ENCODE measurements around the gene BUD13. TPM values are rescaled to one million over a fixed set of nuclear protein-coding genes. Genes with fewer than 3 reads are reported as not detected.

Gene BUD13
- total RNA-seq, 1 donor from 2014 or later = 21.4 TPM

DNA sequence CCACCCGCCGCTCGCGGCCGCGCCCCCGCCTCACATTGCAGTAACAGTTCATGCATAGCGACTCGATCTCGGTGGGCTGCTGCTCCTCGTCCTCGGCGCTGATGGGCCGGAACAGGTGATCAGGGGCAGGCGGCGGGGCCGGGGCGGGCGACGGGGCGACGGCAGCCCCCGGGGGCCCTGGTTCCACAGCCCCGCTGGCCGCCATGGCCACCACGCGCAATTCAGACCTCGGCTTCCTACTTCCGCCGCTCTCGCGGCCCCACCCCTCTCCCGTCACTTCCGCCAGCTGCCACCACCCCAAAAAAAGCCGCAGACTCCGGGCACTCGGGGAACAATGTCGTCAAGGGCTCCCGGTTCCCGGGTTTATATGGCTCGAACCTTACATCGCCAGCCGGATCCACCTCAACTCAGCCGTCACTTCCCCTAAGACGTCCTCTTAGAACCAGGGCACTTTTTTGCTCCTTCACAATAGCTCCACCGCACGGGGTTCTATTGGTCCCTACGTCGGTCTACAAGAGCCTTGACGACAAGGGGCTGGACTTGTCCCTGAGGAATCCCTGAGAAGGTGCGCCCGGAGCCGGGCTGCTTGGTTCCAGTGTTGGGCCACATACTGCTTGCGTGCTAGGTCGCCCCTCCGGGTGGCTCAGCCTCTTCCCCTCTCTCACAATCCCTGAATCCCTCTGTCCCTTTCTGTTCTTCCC, 15.1 kb upstream of the BUD13 start, which contains the start of gene ZPR1:
ZPR1 (minus strand) TSS at position 238 of the 701 bp plus-strand sequence; CDS start at position 205, 33 bp downstream.
- TF ChIP-seq, protein P1, sequence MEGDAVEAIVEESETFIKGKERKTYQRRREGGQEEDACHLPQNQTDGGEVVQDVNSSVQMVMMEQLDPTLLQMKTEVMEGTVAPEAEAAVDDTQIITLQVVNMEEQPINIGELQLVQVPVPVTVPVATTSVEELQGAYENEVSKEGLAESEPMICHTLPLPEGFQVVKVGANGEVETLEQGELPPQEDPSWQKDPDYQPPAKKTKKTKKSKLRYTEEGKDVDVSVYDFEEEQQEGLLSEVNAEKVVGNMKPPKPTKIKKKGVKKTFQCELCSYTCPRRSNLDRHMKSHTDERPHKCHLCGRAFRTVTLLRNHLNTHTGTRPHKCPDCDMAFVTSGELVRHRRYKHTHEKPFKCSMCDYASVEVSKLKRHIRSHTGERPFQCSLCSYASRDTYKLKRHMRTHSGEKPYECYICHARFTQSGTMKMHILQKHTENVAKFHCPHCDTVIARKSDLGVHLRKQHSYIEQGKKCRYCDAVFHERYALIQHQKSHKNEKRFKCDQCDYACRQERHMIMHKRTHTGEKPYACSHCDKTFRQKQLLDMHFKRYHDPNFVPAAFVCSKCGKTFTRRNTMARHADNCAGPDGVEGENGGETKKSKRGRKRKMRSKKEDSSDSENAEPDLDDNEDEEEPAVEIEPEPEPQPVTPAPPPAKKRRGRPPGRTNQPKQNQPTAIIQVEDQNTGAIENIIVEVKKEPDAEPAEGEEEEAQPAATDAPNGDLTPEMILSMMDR (IDR thresholded peaks at IDR 0.05; ENCODE audit: unreplicated experiment) = no peak
- H3K4me3 Mint-ChIP-seq = peak within 1 kb of the TSS; percentile 99
- peaks cover 25% of the 10 kb centered on the region for H3K36me3 Mint-ChIP-seq
- peak within 1 kb of the TSS; percentile 97 for H3K27ac Mint-ChIP-seq
- H3K9me3 Mint-ChIP-seq = no peaks in the 10 kb centered on the region
- H3K4me1 Mint-ChIP-seq = peaks cover 18% of the 10 kb centered on the region
- DNase-seq (ENCODE audit: low spot score in 2 of 2, unreplicated experiment in 2 of 2) = peak; percentile 52 to 79
- peaks cover 6% of the 10 kb centered on the region for H3K27me3 Mint-ChIP-seq (ENCODE audit: low read depth)

DNA sequence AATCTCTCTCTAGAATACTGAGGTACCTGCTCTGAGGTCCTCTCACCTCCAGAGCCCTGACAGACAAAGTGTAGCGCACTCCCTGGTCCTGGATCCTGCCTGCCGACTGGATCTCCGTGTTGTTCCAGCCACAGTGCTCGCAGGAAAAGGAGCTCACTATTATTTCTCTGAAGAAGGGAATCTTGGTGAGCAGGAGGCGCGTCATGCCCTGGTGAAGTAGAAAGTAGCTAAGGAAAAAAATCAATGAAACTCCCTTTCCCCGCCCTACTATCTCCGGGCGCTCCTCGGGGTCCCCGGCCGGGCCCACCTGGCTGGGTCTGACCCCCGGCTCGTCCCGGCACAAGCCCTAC, 14.6 kb upstream of the BUD13 start:
- DNase-seq (ENCODE audit: low spot score in 2 of 2, unreplicated experiment in 2 of 2) = no peak
- Mint-ChIP-seq H3K27me3 (ENCODE audit: low read depth) (peaks cover 6% of the 10 kb centered on the region), H3K27ac (peak overlapping the region; percentile 55), H3K4me3 (peak overlapping the region; percentile 99), H3K36me3 (peaks cover 30% of the 10 kb centered on the region), H3K4me1 (peaks cover 18% of the 10 kb centered on the region), H3K9me3 (no peaks in the 10 kb centered on the region)
- TF ChIP-seq, protein P1 (IDR thresholded peaks at IDR 0.05; ENCODE audit: unreplicated experiment) = no peak

DNA sequence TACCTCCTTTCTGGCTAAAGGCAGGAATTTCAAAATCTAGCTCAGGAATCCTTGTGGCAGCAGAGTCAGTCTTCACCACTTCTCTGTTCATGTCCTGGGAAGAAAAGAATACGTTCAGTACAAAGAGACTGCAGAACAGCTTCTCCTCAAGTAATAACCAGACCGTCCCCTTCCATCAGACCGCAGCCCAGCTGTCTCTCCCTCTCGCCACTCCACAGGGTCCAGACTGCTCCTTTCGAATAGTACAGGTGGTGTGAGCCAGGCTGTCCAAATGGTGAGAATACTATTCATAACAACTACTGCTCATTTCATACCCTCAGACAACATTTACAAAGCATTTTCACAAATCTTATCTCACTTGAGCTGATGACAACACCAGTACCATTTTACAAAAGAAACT, 14.2 kb upstream of the BUD13 start:
- DNase-seq (ENCODE audit: low spot score in 2 of 2, unreplicated experiment in 2 of 2) = no peak
- H3K9me3 Mint-ChIP-seq = no peaks in the 10 kb centered on the region
- peak overlapping the region; percentile 99 for H3K4me3 Mint-ChIP-seq
- peak overlapping the region; percentile 55 for H3K27ac Mint-ChIP-seq
- H3K36me3 Mint-ChIP-seq = peaks cover 34% of the 10 kb centered on the region
- H3K4me1 Mint-ChIP-seq = peaks cover 18% of the 10 kb centered on the region
- peaks cover 6% of the 10 kb centered on the region for H3K27me3 Mint-ChIP-seq (ENCODE audit: low read depth)
- TF ChIP-seq, protein P1 (IDR thresholded peaks at IDR 0.05; ENCODE audit: unreplicated experiment) = no peak

DNA sequence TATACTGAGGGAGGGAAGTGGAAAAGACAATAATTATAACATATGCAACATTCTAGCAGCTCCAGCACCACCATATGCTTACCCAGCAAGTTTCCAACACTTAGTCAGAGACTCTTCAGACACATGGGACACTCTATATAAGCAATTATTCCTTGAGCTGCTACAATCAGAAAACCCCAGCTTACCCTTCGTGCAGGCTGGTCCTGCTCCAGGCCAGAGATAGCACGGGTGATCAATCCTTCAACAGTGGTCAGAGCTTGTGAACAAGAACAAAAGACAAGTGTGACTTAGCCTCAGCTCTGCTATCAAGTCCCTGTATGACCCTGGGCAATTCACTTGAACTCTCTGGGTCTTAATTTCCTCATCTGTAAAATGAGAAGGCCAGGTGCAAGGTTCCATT, 13.5 kb upstream of the BUD13 start:
- Mint-ChIP-seq H3K27me3 (ENCODE audit: low read depth) (peaks cover 6% of the 10 kb centered on the region), H3K4me3 (peak overlapping the region; percentile 99), H3K9me3 (no peaks in the 10 kb centered on the region), H3K4me1 (peaks cover 18% of the 10 kb centered on the region), H3K27ac (no peak overlapping the region), H3K36me3 (peaks cover 37% of the 10 kb centered on the region)
- TF ChIP-seq, protein P1 (IDR thresholded peaks at IDR 0.05; ENCODE audit: unreplicated experiment) = no peak
- no peak for DNase-seq (ENCODE audit: low spot score in 2 of 2, unreplicated experiment in 2 of 2)

DNA sequence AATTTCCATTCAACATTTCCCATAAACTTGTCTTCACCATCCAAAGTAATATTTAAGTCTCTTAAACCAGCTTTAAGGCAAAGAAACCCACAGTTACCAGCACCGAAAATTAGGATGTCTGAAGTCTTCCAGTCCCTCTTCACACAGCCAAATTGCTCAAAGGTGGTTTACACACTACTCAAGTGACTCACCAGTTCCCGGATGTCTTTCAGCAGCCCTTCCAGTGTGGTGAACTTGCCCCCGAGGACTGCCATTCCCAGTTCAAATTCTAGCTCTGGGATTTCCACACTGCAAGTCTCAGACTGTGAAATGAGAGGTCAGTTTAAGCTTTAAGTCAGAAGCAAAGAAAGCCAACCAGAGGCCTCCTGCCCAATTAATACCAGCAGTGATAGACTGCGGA, 9.9 kb upstream of the BUD13 start:
- H3K27ac Mint-ChIP-seq = no peak overlapping the region
- TF ChIP-seq, protein P1 (IDR thresholded peaks at IDR 0.05; ENCODE audit: unreplicated experiment) = no peak
- no peak for DNase-seq (ENCODE audit: low spot score in 2 of 2, unreplicated experiment in 2 of 2)
- peaks cover 8% of the 10 kb centered on the region for H3K4me1 Mint-ChIP-seq
- H3K9me3 Mint-ChIP-seq = no peaks in the 10 kb centered on the region
- no peaks in the 10 kb centered on the region for H3K27me3 Mint-ChIP-seq (ENCODE audit: low read depth)
- peaks cover 58% of the 10 kb centered on the region for H3K36me3 Mint-ChIP-seq
- no peak overlapping the region for H3K4me3 Mint-ChIP-seq
